Right renal pelvis (tissue), 4 donors: ENCODE results near the gene VGLL4. TPM values are rescaled to one million over a fixed set of nuclear protein-coding genes. Genes with fewer than 3 reads are reported as not detected.
"Not testable (repeated sequence)": the region's sequence is repeated elsewhere in the genome, so short reads cannot be mapped to it uniquely, and the experiment has no call there.

Source experiments
- DNase-seq, 4 donors: peaks; one replicate each; pipeline ENCODE4 v3.0.0-alpha.2; 2013; ENCODE audit warnings: low read depth in 4 of 4, low spot score in 3 of 4, missing footprints in 1 of 4
- polyA plus RNA-seq, 4 donors: library from polyadenylated mRNA; unstranded; fragments of 120-200 nt; gene quantifications; one replicate each; pipeline ENCODE4 v1.2.1, GENCODE V29; 2013; ENCODE audit not compliant: insufficient read length in 4 of 4

VGLL4 gene
- polyA plus RNA-seq, 4 donors: 109 to 122 (median 116) TPM

DNA sequence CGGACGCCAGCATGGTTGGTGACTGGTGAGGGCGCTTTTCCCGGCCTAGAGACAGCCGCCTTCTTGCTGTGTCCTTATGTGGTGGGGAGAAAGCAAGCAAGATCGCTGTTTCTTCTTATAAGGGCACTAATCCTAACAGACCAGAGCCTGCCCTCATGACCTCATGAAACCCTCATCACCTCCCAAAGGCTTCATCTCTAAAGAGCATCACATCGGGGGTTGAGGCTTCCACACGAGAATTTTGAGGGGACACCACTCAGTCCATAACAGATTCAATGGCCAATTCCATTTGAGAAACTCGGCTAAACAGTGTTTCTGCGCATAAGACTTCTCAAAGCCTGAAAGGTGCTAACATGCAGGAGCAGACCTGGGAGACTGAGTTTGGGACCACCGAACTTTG lies 54.0 kb downstream of the VGLL4 start:
- no peak for DNase-seq

GRCh38 chr3:11588755-11589154 lies 55.0 kb downstream of the VGLL4 start:
- DNase-seq: no peak

DNA sequence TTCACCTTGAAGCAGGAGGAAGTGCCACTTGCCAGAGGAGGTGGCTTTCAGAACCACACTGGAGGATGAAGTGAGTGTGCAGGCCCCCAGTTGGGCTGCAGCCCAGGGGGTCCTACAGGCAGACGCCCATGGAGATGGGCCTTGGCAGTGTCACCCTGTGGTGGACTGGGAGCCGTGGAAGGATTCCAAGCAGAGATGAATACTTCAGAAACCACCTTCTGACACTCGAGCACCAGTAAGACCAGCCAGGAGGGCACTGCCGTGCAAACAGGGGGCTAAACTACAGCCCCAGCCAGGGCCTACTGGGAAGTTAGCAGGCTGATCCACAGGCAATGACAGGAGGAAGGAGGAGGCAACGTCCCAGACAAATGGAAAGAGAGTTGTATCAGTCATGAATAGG lies 55.4 kb downstream of the VGLL4 start:
- no peak for DNase-seq

- no peak for DNase-seq
These were observed 55.9 kb downstream of the VGLL4 start for GRCh38 chr3:11587766-11588165.

DNA sequence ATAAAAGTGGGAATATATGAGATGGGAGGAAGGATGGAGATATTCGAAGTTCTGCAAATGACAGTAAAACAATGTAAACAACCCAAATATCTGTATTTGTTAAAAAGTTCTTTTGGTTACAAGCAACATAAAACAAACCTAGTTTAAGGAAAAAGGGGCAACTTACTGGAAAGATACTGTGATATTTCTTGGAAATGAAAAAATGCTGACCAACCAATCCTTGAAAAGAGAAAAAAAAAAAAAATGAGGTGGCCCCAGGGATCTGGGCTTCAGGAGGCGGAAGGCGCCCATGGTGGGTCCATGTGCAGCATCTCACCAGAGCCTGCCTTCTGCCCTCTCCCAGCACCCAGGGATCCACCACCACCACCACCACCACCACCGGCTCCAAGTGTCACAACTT lies 59.1 kb downstream of the VGLL4 start:
- no peak for DNase-seq

DNA sequence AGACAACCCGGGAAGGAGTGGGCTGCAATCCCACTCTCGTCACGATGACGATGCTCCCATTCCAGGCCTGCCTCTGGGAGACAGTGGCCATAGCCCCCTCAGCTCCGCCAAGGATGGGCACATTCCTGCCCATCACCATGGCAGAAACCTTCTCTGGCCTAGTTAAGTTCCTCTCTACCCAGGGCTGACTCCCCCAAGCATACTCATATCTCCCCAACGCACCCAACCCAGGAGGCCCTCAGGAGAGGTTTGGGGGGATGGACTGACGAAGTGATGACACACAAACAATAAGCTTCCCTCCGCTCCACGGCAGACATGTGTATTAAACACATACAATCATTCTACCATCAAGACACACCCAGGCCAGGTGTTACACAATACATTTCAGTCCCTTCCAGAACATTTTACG lies 60.1 kb downstream of the VGLL4 start:
- no peak for DNase-seq

DNA sequence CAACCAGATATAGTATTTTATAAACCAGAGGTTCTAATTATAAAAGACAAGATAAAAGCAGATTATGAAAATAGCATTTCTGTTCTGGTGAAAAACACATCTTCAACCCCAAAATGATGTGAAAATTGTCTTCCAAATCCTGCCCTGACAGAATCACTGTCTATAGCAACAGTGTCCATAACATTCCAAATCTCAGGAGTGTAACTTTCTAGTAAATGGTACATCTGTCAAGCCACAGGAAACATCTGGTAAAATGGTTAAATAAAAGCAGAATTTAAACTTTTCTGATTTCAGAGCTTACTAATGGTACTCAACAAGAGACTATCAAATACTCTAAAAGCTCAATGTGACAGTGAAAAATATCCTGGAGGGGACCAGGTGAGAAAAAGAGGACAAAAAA lies 60.5 kb downstream of the VGLL4 start:
- no peak for DNase-seq

GRCh38 chr3:11582191-11582968 lies 61.3 kb downstream of the VGLL4 start:
- peak in 3 of 4 donors; percentile 76 to 83 (median 79) for DNase-seq

DNA sequence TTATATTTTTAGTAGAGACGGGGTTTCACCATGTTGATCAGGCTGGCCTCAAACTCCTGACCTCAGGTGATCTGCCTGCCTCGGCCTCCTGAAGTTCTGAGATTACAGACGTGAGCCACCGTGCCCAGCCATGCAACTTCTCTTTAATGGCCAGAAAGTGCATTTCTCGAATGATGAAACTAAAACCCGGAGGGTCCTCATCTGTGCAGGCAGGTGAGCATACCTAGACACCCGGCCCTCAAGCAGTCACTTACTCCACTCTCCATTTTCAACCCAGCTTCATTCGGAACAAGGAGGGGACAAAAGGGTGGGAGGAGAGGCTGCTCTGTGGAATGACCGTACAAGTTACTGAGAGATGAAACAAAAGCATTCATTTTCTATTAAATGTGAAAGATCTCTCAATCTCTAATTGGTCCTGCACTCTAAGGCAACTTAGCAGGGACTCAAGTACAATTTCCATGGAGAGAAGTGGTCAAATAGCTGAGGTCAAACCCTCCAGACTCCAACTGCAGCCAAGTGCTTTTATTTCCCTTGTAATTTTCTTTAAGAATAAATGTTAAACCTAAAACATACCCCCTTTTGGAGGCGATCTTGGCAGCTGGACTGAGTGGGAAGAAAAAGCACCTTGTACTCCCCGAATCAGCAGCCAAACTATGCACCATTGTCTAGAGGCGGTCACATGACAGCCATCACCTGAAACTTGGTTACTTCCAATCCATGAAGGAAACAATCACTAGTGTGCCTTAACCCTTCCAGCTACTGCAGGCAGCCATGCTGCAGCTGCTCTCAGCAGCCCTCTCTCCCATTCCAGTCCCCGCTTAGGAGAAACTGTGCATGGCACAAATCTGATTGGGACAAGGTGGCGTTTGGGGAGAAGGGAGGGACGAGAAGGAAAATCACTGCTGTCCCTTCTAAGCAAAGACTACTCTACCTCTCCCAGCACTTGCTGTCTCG lies 62.2 kb downstream of the VGLL4 start:
- DNase-seq: no peak

GRCh38 chr3:11580645-11581044 lies 63.1 kb downstream of the VGLL4 start:
- no peak for DNase-seq

DNA sequence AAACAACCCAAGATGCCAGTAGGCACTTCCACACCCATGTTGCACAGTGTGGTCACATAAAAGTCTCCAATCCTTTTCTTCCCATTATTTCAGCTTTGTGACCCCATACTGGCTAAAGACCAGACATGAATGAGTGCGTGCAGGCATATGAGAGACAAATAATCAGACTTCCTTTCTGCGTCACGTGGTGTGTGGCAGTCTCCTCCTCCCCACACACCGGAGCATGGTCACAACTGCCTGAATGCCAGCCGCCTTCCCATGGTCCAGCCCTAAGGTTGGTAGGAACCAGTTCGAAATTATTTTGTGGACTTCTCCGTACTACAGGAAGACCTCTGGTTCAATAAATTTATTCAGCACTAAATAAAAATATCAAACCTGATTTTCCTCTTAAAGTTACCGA lies 65.5 kb downstream of the VGLL4 start:
- DNase-seq: no peak

DNA sequence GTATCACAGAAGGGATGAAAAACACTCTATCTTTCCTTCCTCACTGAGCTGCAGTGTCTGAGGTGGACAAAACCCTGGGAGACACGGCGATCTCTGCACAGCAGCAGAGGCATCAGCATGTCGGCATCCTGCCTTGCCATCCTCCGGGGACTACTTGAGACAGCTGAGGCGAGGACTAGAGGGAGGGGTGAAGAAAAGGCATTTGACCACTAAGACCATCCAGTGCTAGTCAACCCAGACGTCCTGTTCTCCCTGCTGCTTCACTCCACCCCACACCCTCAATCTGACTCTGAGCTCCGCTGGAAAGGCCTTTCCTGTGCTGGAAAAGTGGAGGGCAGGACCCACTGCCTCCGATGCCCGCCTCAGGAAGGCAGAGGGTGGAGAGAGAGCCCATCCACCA lies 67.3 kb downstream of the VGLL4 start:
- no peak for DNase-seq

- no peak for DNase-seq
These were observed 68.0 kb downstream of the VGLL4 start for GRCh38 chr3:11575677-11576076.

- no peak for DNase-seq
These were observed 68.6 kb downstream of the VGLL4 start for GRCh38 chr3:11574981-11575669.

DNA sequence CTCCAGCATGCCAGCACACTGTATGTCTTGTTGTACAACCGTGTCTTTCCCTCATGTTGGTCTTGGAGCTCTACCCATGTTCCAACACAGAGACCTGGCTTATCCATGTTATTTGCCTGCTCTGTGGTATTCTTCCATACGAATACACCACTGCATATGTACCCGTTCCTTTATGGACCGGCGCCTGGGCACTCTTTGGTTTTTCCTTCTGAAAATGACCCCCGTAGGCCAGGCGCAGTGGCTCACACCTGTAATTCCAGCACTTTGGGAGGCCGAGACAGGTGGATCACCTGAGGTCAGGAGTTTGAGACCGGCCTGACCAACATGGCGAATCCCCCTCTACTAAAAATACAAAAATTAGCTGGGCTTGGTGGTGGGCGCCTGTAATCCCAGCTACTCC lies 71.1 kb downstream of the VGLL4 start:
- DNase-seq: not testable (repeated sequence)

DNA sequence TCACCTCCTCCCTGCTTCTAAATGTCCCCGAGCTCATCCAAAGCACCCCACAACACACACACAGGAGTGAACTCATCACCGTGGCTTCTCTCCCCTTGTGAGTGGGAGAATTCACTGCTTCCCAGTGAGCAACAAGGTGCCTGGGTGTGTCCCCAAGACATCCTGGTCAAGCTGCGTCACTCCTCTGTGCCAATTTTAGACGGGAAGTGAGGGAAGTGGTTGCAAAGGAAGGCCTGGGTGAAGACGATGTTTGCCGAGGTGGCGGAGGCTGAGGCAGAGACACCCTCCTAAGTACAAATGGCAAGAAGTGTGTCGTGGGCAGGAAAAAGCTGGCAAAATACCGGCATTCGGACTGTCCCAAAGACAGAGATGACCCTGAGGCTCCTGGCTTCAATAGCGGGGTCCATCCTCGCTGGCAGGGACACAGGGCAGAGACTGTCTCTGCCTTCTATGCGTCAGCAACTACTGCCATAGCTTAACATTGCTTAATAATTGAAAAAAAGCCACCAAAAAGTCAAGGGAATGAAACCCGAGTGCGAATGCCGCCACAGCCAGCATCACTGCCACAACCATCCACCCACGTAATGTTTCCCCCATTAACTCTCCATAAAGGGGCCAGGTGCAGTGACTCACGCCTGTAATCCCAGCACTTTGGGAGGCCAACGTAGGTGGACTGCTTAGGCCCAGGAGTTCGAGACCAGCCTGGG lies 72.8 kb downstream of the VGLL4 start:
- DNase-seq: no peak

DNA sequence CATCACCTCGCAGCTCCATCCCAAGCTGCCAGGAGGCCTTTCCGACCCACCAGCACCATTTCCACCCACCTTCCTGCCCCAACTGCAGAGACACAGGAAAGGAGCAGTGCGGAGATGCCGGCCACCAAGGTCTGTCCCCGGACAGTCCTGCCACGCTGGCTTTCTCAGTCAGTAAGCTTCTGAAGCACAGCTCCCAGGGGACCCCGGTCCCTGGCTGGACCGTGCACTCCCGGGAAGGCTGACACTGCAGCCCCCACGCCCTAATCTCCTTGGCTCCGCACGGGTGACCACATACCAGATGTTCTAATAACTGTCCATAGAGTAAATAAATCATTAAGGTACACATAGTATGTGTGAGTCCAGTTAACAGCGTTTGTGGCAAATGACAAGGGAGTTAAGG lies 73.5 kb downstream of the VGLL4 start:
- no peak for DNase-seq

- no peak for DNase-seq
These were observed 74.5 kb downstream of the VGLL4 start for GRCh38 chr3:11569156-11569741.

GRCh38 chr3:11568503-11569155 lies 75.1 kb downstream of the VGLL4 start:
- DNase-seq: no peak
